Activated naive CD4-positive, alpha-beta T cell treated with anti-CD3 and anti-CD28 coated beads, Interleukin-2, amount 50 U/mL, for 24 hours (primary cell): ENCODE data around the gene CMPK1.
A peak's percentile ranks its signal among the peaks of the same experiment; 100 is the strongest.
"Not testable (repeated sequence)": the region's sequence is repeated elsewhere in the genome, so short reads cannot be mapped to it uniquely, and the experiment has no call there.

Experiments used
- H3K27ac Mint-ChIP-seq: one replicate; pipeline ENCODE4 v1.8.0; 2021; ENCODE audit warnings: mild to moderate bottlenecking, mixed read lengths
- H3K27me3 Mint-ChIP-seq: one replicate; pipeline ENCODE4 v1.8.0; 2021; ENCODE audit warnings: mixed read lengths
- H3K36me3 Mint-ChIP-seq: one replicate; pipeline ENCODE4 v1.8.0; 2021; ENCODE audit warnings: mixed read lengths
- H3K4me1 Mint-ChIP-seq: one replicate; pipeline ENCODE4 v1.8.0; 2021; ENCODE audit warnings: mixed read lengths
- H3K4me3 Mint-ChIP-seq: one replicate; pipeline ENCODE4 v1.8.0; 2021; ENCODE audit warnings: mild to moderate bottlenecking, mixed read lengths
- H3K9me3 Mint-ChIP-seq: one replicate; pipeline ENCODE4 v1.8.0; 2021; ENCODE audit warnings: mixed read lengths

CMPK1 gene, protein sequence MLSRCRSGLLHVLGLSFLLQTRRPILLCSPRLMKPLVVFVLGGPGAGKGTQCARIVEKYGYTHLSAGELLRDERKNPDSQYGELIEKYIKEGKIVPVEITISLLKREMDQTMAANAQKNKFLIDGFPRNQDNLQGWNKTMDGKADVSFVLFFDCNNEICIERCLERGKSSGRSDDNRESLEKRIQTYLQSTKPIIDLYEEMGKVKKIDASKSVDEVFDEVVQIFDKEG

DNA sequence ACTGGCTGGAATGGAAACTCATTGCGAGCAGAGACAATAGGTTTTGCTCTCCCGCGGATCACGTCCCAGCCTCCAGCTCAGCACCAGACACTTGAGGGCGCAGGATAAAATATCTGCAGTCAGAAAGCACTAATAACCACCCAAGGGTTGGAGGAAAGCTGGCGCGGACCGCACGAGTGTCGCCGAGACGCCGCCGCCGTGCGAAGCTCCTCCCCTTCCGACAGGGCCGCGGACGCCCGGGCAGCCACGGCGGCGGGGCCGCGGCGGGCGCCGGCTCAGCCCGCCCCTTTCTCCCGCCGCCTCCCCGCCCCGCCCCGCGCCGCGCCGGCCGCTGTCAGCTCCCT lies at the start of gene CMPK1:
TSS of gene CMPK1 (plus strand) at position 213 of the 344 bp plus-strand sequence. CDS start 156 bp downstream, outside the sequence.
- Mint-ChIP-seq H3K27ac (peak within 1 kb of the TSS; percentile 91), H3K4me3 (peak within 1 kb of the TSS; percentile 92), H3K9me3 (no peaks in the 10 kb centered on the region), H3K27me3 (no peaks in the 10 kb centered on the region), H3K36me3 (no peaks in the 10 kb centered on the region), H3K4me1 (peaks cover 26% of the 10 kb centered on the region)

DNA sequence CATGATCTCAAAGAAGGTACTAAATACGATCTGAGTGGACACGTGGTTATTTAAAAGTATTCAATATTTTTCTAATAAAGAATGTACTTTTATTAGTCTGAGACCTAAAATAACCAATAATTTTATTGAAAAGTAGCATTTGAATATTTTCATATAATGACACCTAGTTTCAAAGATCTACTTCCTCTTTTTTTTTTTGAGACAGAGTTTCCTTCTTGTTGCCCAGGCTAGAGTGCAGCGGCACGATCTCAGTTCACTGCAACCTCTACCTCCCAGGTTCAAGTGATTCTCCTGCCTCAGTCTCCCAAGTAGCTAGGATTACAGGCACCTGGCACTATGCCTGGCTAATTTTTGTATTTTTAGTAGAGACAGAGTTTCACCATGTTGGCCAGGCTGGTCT lies 45.5 kb upstream of the CMPK1 start:
- not testable (repeated sequence) for H3K4me1 Mint-ChIP-seq, H3K27ac Mint-ChIP-seq, H3K4me3 Mint-ChIP-seq, H3K27me3 Mint-ChIP-seq, H3K36me3 Mint-ChIP-seq, H3K9me3 Mint-ChIP-seq

DNA sequence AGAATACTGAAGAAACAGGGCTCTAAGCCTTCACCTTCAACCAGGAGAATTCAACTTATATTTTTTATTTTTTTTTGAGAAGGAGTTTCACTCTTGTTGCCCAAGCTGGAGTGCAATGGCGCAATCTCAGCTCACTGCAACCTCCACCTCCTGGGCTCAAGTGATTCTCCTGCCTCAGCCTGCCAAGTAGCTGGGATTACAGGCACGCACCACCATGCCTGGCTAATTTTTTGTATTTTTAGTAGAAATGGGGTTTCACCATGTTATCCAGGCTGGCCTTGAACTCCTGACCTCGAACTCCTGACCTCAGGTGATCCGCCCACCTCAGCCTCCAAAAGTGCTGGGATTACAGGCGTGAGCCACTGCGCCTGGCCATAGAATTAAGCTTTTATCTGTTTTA lies 38.7 kb upstream of the CMPK1 start:
- not testable (repeated sequence) for H3K36me3 Mint-ChIP-seq, H3K4me3 Mint-ChIP-seq, H3K27me3 Mint-ChIP-seq, H3K4me1 Mint-ChIP-seq, H3K27ac Mint-ChIP-seq, H3K9me3 Mint-ChIP-seq

DNA sequence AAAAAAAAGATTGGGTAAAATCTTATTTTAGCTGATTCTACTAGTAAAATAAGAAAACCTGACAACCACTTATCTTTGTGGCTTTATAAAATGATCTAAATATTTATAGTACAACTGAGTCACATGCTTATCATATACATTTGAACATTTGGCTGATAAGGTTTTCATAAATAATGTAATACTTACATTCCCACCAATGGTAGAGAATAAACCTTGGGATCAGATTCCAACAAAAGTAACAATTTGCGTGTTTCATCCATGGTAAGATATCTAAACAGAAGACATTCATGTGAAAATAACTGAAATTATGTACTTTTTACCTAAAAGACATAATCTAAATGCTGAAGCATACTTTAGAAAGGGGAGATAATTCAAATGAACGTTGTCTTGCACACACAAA lies 38.0 kb upstream of the CMPK1 start:
- H3K4me3 Mint-ChIP-seq: no peak overlapping the region
- no peaks in the 10 kb centered on the region for H3K9me3 Mint-ChIP-seq
- H3K36me3 Mint-ChIP-seq: peaks cover under 1% of the 10 kb centered on the region
- no peak overlapping the region for H3K27ac Mint-ChIP-seq
- H3K4me1 Mint-ChIP-seq: no peaks in the 10 kb centered on the region
- H3K27me3 Mint-ChIP-seq: no peaks in the 10 kb centered on the region

DNA sequence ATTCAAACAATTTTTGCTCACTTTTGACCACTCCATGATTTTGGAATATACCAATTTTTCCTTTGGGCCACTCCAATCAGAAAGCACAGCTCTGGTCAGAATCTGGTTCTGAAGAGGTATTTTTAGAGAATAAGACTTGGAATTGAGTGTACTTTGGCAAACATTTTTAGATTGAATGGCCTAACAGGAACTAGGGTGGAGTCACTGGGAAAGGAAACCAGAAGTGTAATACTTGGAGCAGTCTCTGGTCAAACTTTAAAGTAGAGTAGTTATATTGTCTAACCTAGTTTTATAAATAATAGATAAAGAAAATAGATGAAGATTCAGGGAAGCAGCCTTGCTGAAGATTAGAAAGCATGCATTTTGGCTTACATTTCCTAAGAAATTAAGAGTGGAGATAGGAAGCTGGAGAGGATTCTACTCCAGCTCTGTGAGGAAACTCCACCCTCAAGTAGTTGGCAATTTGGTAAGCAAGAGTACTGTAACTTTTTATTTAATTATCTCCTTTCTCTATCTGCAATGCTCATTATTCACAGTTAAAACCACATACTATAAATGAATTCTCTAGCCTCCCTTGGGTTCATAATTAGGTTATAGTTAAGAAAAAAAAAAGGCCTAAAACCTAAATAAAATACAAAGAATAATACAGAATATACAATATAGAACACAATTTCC lies 35.4 kb upstream of the CMPK1 start:
- Mint-ChIP-seq H3K9me3 (no peaks in the 10 kb centered on the region), H3K4me1 (no peaks in the 10 kb centered on the region), H3K36me3 (peaks cover 8% of the 10 kb centered on the region), H3K27me3 (no peaks in the 10 kb centered on the region), H3K4me3 (no peak overlapping the region), H3K27ac (no peak overlapping the region)

DNA sequence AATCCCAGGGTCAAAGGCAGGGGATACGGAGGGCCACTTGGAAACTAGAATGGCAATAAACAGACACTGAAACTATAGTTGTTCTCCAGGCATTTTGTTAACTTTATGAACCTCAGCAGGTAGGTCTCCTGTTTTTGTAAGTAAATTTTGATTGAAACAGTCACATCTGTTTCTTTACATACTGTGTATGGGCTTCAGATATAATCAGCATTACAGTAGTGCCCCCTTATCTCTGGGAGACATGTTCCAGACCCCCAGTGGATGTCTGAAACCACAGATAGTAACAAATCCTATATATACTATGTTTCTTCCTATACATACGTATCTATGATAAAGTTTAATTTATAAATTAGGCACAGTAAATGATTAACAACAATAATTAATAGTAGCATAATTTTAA lies 31.1 kb upstream of the CMPK1 start:
- Mint-ChIP-seq H3K4me3 (no peak overlapping the region), H3K9me3 (no peaks in the 10 kb centered on the region), H3K27me3 (no peaks in the 10 kb centered on the region), H3K27ac (no peak overlapping the region), H3K4me1 (no peaks in the 10 kb centered on the region), H3K36me3 (peaks cover 11% of the 10 kb centered on the region)

DNA sequence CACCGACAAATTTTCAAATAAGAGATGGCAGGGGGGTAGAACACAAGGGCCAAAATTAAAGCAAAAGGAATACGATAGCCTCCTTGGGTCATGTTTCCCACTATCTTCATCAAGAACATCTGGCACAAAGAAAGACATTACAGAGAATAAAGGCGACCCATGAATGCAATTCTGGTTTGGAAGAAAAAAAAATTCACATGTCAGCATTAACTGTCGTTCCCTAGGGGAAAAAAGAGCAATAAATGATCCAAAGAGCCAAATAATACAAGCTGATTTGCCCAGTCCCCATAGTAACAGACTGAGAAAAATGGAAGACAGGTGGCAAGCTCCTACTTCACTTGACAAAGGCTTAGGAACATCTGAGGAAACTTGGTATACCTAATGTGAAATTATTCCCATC lies 24.2 kb upstream of the CMPK1 start:
- Mint-ChIP-seq H3K27ac (no peak overlapping the region), H3K4me1 (peaks cover 13% of the 10 kb centered on the region), H3K36me3 (peaks cover 1% of the 10 kb centered on the region), H3K9me3 (no peaks in the 10 kb centered on the region), H3K4me3 (no peak overlapping the region), H3K27me3 (no peaks in the 10 kb centered on the region)

DNA sequence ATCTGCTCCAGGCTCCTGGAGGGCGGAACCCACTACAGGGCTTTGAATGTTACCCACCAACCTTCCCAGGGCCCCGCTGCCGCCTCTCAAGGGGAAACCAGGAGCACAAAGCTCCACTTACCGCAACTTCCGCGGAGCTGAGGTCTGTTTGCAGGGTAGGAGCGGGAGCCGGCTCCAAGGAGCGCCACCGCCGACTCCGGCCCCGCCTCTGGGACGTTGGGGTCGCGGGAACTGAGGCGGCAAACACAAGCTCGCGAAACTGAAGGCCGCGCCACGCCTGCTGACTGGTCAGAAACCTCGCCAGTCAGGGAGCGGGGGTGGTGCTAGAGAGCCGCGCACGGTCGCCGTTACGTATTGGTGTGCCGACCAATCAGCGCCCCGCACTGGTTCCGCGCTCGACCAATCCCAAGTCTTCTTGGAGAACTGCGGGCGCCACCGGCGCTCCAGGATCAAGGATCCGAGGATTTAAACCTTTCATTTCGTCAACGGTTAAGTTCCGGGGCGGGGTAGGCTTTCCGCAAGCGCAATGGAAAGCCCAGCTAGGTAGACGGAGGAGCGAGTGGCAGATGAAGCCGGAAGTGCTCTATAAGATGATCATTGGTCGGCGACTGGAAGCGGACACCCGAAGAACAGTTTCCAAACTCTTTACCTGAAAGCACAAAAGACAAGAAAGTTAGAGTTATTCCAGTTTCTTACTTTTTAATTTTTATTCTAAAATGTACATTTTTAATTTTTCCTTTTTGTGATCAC lies 19.5 kb upstream of the CMPK1 start, which contains the start of gene STIL:
TSS of gene STIL (minus strand) at position 233 of the 750 bp plus-strand sequence. CDS start 3,828 bp downstream, outside the sequence.
- Mint-ChIP-seq H3K9me3 (no peaks in the 10 kb centered on the region), H3K4me1 (peaks cover 14% of the 10 kb centered on the region), H3K27me3 (no peaks in the 10 kb centered on the region), H3K36me3 (no peaks in the 10 kb centered on the region), H3K27ac (peak within 1 kb of the TSS; percentile 95), H3K4me3 (peak within 1 kb of the TSS; percentile 93)

DNA sequence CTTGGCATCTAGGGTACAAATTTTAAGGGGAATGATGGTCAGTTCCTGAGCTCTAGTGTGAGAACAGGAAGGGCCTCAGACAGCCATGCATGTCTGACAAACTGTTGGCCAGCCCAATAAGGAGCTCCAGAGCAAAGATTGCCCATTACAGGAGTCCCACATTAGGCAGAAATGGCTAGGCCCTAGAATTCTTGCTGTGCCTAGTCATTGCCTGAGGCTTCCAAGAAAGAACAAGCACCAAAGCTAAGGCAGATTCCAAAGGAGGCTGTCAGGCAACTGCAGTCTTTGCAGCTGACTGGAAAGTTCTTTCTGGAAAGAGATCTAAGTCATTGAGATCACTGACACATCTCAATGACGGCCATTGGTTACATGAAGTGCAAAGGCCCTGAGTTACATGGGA lies 15.7 kb upstream of the CMPK1 start:
- Mint-ChIP-seq H3K9me3 (no peaks in the 10 kb centered on the region), H3K36me3 (no peaks in the 10 kb centered on the region), H3K4me1 (peaks cover 14% of the 10 kb centered on the region), H3K27ac (no peak overlapping the region), H3K4me3 (no peak overlapping the region), H3K27me3 (no peaks in the 10 kb centered on the region)

DNA sequence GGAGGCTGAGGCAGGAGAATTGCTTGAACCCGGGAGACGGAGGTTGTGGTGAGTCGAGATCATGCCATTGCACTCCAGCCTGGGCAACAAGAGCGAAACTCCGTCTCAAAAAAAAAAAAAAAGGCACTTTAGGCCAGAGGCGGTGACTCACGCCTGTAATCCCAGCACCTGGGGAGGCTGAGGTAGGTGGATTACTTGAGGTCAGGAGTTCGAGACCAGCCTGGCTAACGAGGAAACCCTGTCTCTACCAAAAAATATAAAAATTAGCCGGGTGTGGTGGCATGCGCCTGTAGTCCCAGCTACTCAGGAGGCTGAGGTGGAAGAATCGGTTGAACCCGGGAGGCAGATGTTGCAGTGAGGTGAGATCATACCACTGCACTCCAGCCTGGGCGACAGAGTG lies 13.6 kb upstream of the CMPK1 start:
- not testable (repeated sequence) for H3K4me3 Mint-ChIP-seq, H3K9me3 Mint-ChIP-seq, H3K4me1 Mint-ChIP-seq, H3K27ac Mint-ChIP-seq, H3K27me3 Mint-ChIP-seq, H3K36me3 Mint-ChIP-seq

DNA sequence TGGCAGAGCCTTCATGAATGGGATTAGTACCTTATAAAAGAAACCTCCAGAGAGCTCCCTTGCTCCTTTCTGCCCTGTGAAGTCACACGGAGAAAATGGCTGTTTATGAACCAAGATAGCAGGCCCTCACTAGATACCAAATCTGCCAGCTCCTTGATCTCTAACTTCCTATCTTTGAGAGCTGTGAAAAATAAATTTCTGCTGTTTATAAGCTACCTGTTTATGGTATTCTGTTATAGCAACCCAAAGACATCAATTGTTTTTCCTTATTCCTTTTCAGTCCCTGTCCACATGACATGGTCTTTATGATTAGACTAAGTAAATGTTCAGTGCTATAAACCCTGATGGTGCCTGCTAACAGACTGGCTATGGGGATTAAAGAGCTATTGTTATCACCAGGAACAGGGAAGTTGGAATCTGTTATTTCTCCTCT lies 10.0 kb upstream of the CMPK1 start:
- no peaks in the 10 kb centered on the region for H3K9me3 Mint-ChIP-seq
- H3K36me3 Mint-ChIP-seq: no peaks in the 10 kb centered on the region
- no peaks in the 10 kb centered on the region for H3K27me3 Mint-ChIP-seq
- H3K4me3 Mint-ChIP-seq: no peak overlapping the region
- no peaks in the 10 kb centered on the region for H3K4me1 Mint-ChIP-seq
- no peak overlapping the region for H3K27ac Mint-ChIP-seq

DNA sequence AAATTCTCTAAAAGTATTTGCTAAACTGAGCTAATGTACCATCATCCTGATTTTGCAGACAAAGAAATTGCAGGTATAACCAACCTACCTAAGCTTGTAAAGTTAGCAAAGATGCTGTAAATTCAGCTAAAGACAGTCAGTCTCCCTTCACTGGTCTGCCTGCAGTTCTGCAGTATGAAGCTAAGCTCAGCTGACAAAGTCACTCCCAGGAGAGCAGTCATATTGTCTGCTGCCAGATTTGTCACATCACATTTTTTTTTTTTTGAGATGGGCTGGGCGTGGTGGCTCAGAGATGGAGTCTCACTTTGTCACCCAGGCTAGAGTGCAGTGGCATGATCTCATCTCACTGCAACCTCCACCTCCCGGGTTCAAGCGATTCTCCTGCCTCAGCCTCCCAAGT lies 8.9 kb upstream of the CMPK1 start:
- no peaks in the 10 kb centered on the region for H3K4me1 Mint-ChIP-seq
- no peaks in the 10 kb centered on the region for H3K36me3 Mint-ChIP-seq
- no peaks in the 10 kb centered on the region for H3K9me3 Mint-ChIP-seq

DNA sequence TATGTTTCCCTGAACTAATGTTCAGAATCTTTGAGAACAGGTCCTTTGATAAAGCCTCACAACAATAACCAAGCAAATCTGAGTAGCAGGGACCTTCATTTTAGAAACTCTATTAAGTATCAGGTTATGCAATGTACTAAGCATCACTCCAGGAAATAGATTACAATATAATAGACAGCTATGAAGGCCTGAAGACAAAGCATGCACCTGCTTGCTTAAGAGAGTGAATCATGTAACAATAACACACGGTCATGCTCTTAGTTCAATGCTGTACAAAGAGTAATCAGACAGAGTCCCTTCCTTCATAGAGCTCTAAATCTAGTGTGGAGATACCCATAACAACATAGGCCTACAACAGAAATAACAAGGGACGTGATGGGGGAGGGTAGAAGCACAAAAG lies 8.1 kb upstream of the CMPK1 start:
- Mint-ChIP-seq H3K27ac (no peak overlapping the region), H3K36me3 (no peaks in the 10 kb centered on the region), H3K27me3 (no peaks in the 10 kb centered on the region), H3K4me1 (no peaks in the 10 kb centered on the region), H3K9me3 (no peaks in the 10 kb centered on the region), H3K4me3 (no peak overlapping the region)

More for the DNA sequence above, 8.9 kb upstream of the CMPK1 start:
- H3K4me3 Mint-ChIP-seq: no peak overlapping the region
- no peak overlapping the region for H3K27ac Mint-ChIP-seq
- H3K27me3 Mint-ChIP-seq: no peaks in the 10 kb centered on the region

DNA sequence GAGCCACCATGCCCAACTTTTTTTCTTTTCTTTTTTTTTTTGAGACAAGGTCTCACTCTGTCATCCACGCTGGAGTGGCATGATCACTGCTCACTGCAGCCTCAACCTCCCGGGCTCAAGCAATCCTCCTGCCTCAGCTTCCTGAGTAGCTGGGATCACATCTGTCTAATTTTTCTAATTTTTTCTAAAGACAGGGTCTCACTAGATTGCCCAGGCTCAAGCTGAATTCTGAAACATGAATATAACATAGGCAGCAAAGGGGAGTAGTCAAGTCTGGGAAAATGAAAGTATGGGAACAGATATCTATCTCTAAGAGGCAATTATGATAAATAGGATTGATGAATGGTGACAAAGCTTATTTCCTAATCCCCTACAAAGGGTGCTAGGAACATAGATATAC lies 7.3 kb upstream of the CMPK1 start:
- Mint-ChIP-seq H3K4me3 (no peak overlapping the region), H3K27ac (no peak overlapping the region), H3K27me3 (no peaks in the 10 kb centered on the region), H3K9me3 (no peaks in the 10 kb centered on the region), H3K4me1 (no peaks in the 10 kb centered on the region), H3K36me3 (no peaks in the 10 kb centered on the region)

DNA sequence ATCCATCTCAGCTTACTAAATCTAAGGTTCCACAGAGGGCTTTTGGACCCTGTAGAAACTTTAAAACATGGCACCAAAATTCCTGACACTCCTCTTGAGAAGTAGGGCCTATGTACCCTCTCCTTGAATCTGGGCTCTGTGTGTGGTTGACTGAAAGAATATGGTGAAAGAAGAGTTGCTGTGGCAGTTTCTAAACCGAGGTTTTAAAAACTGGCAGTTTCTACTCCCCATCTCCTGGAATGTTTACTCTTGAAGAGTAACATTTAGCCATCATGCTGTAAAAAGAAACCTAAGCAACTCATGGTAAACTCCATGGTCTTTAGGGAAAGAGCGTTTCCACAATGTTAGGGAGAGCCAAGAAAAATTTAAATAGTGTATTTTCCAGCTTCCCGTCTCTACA lies 4.6 kb upstream of the CMPK1 start:
- Mint-ChIP-seq H3K9me3 (no peaks in the 10 kb centered on the region), H3K27ac (no peak overlapping the region), H3K36me3 (no peaks in the 10 kb centered on the region), H3K27me3 (no peaks in the 10 kb centered on the region), H3K4me1 (peaks cover 4% of the 10 kb centered on the region), H3K4me3 (no peak overlapping the region)

DNA sequence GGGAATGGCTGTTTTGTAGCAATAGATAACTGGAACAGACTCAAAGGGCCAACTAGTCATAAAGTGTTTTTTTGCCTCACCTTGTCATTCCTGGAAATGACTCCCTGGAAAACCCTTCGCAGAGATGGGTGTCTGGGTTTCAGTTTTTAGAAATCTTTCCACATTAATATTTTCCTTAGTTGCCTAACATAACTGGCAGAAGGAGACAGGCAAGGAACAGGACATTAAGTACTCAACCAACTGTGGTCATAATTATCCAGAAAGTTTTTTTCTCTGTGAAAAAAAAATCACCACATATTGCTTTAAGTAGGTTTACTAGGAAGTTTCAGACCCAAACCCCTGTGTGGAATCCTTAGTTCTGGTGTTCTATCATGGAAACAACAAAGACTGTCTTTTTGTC lies 3.4 kb upstream of the CMPK1 start:
- Mint-ChIP-seq H3K27ac (no peak overlapping the region), H3K4me3 (no peak overlapping the region), H3K27me3 (no peaks in the 10 kb centered on the region), H3K36me3 (no peaks in the 10 kb centered on the region), H3K4me1 (peaks cover 10% of the 10 kb centered on the region), H3K9me3 (no peaks in the 10 kb centered on the region)
